Left renal cortex interstitium (tissue), 4 donors: ENCODE measurements around the gene CCL1. TPM values are rescaled to one million over a fixed set of nuclear protein-coding genes. Genes with fewer than 3 reads are reported as not detected.

Experiments used
- DNase-seq, 4 donors: peaks; one replicate each; pipeline ENCODE4 v3.0.0-alpha.2; 2013; ENCODE audit warnings: low read depth in 4 of 4, low spot score in 2 of 4, missing footprints in 1 of 4
- polyA plus RNA-seq, 4 donors: library from polyadenylated mRNA; unstranded; fragments of 120-200 nt; gene quantifications; one replicate each; pipeline ENCODE4 v1.2.1, GENCODE V29; 2013; ENCODE audit not compliant: insufficient read length in 4 of 4

Gene CCL1
- polyA plus RNA-seq, 4 donors: not detected

DNA sequence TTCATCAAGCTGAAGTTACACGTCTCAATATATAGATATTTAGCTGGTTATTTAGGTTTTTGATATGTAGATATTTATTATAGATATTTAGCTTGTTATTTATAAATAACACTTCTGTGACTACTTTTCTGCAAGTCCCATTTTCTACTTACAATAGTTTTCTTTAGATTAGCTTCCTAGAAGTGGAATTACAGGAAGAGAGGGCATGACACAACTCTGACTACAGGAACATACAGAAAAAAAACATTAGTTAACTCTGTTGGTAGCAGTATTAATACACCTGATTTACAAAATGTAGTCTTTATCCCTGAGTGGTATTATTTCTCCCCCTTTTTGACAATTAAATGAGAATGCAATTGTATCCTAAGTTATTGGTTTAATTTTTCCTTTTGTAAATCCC, 21.2 kb upstream of the CCL1 start:
- no peak for DNase-seq

DNA sequence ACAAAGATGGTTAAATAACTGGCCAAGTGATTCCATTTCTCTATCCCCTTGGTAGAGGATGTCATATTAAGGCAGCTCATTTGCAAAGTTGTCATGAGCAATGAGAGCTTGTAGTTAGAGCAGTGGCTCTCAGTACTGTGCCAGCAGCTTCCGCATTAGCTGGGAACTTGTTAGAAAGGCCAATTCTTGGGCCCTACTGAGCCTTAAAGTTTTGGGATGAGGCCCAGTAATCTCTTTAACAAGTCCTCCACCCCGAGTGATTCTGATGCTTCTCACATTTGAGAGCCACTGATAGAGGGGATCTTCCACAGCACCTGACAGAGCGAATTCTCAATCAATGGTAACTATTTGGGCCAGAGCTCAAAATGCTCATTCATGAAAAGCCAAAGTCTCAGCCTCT, 20.2 kb upstream of the CCL1 start:
- no peak for DNase-seq

DNA sequence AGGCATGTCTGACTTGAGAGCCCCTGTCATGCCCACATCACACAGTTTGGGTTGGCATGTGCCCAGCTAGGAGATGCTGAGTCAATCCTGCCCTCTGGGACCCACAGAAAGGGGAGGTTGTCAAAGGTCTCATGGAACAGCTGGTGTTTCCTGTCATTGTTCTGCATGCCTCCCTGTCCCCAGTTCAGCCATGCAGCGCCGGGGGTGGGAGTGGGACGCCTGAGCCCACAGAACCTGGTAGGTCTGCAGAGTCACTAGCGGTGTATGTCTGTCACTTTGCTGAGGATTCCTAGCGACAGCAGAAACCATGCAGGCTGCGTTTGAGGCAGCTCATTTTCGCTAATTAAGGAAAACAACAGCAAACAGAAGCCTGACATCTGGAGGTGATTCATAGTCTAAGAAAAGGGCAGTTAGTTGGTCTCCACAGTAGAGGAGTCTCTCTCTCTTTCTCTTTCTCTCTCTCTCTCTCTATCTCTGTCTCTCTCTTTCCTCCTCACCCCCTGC, 19.6 kb upstream of the CCL1 start:
- no peak for DNase-seq

DNA sequence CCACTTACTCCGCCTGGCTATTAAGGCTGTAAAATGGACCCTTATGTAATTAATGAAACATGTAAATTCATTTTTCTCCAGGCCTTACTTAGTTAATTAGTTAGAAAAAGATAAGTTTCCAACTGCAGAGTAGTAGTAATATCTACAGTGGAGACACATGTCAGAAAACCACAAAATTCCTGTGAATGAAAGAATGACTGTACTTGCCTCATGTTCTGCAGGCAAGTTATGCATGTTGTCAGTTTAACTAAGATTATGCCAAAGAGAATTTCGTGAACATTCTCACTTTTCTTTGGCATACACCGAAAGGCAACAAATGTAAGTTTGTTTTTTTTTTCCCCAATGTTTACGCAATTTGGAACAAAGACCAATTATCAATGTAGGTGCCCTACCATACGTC, 16.8 kb upstream of the CCL1 start:
- no peak for DNase-seq

DNA sequence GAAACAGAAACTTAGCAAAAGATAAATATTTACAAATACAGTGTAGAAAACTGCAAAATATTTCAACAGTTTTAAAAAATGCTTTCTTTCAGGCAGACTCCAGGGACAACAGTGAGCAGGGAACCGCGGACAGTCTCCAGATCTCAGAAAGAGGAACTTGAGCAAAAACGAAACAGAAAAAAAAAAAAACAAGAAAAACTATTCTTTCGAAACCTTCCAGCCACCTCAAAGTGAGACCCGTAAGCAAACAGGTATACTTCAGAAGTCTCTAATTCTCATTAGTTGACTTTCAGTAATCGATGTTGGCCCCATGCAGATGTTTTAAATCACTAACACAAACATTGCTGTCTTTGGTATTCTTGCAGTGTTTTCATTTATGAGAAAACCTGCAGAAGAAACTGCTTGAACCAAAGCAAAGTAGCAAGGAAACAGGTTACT, 15.7 kb upstream of the CCL1 start:
- DNase-seq: no peak

DNA sequence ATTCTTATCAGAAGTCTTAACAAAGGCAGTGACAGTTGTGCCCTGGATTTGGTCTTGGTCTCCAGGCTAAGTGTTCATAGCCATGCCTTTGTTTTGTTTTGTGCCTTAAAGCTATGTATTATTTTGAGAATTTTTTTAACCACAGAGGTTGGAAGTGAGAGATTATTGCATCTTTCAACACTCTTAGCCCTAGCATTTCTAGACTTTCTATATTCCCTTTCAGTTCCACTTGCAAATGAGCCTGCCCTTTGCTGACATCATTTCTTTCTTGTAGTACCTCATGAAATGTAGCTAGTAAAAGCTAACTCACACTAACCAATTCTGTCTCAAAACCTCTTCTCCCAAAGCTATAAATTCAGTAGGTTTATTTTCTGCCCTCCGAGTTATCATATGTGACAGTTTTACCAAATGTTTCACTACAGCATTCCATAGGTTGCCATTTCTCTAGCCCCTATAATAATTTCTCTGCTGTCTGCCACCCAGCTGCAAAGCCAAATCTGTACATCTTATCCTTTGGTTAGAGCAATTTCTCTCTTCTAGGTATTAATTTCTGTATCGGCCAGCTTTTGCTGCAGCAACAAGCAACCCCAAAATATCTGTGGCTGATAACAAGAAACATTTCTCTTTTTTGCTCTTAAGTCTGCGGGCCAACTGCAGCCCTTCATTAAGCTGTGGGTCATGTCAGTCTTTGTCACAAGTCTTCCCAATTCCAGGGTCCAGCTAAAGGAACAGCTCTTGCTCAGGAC, 14.2 kb upstream of the CCL1 start:
- DNase-seq: no peak

DNA sequence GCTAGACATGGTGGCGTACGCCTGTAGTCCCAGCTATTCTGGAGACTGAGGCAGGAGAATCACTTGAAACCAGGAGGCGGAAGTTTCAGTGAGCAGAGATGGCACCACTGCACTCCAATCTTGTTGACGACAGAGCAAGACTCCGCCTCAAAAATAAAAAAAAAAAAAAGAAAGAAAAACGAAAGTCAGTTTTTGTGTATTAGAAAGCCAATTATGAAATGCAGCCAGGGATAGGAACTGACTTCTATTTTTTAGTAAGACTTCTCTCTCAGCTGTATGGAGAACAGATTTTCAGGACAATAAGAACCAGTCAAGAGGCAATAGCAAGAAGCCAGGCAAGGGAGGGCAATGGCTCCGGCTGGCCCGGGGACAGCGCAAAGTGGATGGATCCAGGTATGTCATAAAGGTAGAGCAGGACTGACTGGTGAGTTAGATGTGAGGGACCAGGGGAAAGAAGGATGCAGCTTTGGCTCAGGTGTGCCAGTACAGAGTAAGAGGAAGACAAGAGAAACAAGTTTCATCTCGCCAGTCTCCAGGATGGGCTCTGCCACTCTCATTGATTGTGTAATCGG, 12.5 kb upstream of the CCL1 start:
- no peak for DNase-seq

DNA sequence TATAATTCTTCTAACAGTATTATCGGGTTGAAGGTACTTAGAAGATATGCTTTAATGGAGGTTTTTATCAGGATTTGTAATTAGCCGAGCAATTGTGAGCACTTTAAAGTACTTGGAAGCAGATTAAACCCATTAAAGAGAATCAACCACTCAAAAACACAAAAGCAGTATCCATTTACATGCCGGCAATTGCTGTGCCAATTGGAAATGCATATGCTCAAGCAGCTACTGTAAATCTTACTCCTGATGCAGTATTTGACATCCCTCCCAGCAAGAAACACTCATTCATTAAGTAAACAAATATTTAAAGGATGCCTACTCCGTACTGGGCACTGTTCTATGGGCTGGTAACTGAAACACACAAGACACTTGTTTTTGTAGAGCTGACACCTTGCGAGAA, 11.4 kb upstream of the CCL1 start:
- no peak for DNase-seq

DNA sequence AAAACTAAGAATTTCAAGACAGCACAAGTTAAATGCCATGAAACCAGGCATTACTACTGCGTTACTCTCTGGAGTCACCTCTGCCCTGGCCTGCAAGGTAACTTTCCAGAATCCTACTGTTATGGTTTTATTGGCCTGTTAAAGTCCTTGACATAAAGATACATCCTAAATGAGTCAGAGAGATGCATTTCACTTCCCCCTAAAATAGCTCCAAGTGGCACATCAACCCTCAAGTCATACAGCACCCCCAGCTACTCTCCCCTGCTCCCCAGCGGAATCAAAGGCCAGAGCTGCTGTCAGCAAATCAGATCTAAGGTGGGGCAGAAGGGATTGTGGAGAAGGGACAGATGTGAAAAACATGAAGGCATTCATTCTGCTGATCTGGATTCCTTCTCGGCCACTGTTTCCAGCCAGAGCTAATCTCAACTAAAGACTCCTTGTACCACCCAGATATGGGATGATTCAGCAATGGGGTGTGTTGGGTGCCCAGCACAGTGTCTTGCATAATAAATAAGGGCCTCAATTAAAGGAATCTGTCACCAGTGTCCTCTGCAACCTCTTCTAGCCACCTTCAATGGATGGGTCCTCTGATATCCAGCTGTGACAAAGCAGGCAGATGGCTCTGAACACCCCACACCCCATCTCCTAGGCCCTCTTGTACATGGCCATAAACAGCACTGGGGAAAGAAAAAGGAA, 8.5 kb upstream of the CCL1 start:
- no peak for DNase-seq

DNA sequence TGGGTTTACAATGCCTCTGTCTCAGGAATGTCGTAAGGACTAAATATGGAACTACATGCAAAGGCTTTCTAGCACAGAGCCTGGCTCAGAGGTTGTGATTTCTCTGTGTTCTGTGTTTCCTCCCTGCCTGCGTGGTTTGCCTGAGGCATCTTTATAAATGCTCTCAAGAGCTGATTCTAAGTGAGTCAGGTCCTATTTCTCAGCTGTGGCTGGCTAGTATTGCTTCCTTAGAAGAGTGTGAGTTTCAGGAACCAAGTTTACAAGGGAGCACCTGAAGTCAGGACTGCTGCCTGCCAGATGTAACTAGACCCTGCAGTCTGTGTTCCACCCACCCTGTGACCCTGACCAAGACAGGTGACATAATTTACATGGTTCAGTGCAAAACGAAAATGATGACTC, 8.0 kb upstream of the CCL1 start:
- no peak for DNase-seq

DNA sequence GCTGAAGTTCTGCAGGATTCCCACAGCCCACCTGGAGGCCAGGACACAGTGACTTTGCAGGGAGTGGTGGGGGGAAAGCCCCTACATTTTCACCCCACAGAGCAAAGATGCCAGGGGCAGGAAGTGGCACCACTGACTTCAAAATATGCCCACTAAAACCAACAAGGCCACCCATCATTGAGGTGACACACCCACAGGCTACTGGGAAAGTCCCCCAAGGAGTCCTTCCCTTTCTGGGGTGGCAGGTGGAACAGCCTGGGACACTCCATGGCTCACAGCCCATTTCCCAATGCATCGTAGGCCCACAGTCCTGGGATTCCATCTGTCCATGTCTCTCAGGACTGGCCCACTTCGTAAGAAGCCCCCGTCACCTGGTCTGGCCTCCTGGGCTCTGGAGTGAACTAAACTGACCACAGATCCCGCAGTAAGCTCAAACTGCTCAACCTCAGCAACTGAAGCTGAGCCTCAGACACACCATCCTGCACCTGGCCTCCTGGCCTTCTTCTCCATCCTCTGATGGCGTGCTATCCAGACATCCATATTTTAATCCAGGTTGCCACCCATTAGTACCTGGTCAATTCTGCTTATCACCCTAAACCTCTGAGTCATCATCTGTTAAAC, 7.5 kb upstream of the CCL1 start:
- no peak for DNase-seq

DNA sequence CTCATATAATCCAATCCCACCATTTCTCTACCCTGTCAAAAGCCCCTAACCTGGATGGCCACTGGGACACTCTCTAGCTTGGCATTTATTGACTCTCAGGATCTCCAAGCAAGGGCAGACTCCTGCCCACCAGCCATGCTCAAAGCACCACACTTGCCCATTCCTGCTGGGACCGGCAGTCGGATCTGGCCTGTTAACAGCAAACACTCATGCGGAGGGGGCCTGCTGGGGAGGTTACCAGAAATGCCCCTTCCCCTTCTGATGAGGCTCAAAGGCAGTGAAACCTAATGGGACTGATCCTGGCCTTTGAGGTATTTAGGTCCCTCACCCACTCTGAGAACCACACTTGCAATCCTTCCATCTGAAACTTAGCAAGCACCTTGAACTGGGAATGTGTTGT, 6.5 kb upstream of the CCL1 start:
- no peak for DNase-seq

DNA sequence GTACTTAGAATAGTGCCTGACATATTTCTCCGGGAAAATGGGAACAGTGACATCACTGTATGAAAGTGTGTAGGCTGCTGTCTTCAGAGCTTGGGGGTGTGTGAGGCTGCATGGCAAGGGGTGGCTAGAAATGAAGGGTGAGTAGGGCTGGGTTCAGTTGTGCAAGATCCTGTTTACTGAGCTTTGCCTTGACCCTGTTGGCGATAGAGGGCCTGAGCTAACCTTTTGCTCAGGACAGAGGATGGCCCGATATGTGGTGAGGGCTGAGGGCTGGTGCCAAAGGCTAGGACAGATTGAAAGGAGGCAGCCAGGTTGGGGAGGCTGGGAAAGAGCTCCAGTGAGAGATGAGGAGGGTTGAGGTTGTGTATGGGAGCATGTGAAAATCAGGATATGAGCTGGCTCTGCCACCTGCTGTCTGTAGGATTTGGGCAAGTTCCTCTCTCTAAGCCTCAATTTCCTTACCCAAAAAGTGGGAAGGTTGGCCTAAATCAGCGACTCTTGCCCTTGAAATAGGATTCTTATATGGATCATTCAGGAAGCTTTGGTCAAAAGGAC, 6.0 kb upstream of the CCL1 start:
- no peak for DNase-seq

DNA sequence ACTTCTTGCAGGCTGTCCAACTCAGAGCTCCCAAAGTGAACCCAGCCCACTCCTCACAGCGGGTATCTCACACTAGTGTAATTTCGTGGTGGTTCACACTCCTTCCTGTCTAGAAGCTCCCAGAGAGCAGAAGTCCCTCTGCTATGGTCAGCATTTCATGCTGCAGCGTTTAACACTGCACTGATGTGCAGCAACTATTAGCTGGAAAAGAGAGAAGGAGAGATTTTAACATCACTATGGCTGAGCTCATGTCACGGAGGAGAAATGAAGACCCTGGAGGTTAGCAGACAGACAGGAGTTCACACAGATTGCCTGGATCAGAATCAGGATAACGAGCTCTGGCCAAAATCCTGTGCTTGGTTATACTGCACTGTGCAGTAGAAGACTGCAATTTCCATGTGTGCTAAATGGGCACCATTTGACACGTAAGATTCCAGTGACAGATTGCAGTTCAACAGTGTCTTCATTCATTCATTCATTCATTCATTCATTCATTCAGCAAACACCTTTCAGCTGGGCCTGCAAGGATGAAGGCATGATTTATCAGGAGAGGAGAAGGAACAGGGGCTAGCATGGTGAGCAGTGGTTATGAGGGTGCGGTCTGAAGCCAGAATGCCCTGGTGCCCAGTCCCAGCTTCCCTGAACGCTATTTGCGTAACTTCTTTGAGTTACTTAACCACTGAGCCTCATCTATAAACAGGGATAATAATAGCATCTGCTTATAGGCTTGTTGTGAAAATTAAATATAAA, 5.3 kb upstream of the CCL1 start:
- DNase-seq: no peak

DNA sequence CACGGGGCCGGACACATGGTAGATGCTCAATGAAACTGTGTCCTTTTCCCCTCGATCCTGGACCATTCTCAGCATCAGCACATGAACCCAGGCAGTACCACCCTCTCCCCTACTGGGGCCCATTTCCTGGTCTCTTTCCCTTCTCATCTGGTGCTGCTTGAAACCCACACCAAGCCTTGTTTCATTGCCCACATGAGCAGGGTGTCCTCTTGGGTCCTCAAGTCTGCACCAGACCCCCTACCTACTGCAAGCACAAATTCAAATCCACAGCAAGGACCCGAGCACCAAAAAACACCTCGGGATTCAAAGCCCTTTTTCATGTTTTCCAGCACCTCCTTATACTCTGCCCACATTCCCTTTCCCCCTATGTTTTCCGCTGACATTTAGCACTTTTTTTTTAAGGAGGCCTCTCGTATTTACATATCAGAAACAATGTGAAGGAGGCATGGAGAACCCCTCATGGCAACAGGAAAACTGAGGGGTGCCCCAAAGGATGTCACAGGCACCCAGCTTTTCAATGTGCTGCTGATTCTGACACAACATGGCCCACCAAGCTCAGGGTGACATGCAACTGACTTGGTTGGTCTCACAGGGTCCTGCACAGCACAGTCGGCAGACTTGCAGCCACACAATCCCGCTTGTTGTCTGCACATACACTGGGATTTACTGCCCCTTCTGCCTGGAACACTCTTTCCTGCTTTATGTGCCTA, 4.6 kb upstream of the CCL1 start:
- DNase-seq: no peak

DNA sequence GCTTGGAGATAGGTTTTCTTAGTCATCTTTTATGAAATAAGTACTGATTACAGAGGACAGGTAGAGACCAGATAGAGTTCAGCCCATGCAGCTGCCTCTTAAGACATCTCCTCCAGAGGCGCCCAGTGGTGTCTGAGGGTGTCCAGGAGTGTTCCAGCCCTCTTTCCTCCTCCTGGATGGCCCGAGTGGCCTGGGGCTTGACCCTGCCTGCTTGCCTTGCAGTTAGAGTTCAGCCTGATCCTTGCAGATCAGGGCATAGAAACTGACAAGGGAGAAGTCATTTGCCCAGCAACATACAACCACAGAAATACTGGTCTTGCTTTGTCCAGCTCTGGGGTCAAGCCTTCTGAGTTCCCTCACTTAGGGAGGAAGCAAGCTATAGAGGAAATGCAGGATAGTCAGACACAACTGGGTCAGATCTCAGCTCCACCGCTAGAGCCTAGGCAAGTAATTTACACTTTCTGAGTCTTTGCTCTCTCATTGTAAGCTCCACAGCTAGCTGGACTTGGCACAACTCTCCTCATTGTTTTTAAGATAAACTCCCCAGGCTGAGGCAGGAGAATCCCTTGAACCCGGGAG, 3.6 kb upstream of the CCL1 start:
- no peak for DNase-seq

DNA sequence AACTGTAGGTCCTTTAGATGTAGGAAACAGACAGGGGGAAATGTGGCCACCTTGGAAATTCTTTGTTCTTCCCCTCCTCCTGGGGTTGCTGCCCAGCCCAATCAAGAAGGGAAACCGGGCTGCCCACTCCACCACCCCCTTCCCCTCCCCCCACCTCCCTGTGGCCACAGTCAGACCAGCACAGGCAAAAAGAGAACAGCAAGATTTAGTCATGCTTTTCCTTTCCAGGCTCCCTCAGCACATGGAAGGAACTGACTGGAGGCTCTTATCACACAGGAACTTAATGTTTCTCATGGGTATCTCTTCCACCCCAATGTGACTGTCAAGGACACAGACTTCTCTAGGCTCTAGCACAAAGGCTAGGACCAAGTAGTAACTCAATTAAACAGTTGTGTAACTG, 3.0 kb upstream of the CCL1 start:
- no peak for DNase-seq

DNA sequence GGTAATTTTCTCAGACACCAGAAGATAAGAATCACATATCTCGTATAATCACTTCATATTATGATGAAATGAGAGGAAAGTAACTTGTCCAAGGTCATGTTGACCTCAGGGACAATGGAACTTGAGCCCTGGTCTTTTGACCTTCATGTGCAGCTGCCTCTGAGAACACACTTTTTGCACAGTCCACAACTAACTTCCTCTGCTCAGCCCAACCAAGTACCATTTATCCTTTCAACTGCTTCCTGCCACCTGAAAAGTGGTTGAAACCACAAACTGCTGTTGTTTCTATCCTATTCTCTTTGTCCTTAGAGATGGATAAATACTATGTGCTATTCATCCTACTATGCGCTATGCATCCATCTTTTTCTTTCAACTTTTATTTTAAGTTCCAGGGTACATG, 2.3 kb upstream of the CCL1 start:
- DNase-seq: no peak

DNA sequence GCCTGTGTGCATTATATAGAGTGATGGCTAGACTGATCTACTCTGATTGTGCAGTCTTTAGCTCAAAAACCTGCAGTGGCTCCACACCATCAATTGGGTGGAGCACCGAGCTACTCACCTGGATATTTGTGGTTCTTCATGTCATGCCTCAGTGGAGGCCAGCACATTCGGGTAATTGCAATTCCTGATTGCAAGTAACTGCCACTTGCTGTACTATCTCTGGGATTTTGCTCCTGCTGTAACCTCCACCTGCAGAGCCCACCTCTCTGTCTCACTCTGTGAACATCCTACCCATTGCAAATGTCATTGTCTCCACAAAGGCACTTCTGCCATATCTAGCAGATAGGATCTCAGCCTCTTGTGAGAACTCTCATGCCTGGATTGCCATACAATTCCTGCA, 1.7 kb upstream of the CCL1 start:
- no peak for DNase-seq
